NCI-H1694 treated with DMSO at 0.1 percent for 48 hours (cell line): ENCODE results near the gene SCYGR5.
"Not testable (repeated sequence)": the region's sequence is repeated elsewhere in the genome, so short reads cannot be mapped to it uniquely, and the experiment has no call there.

Source experiments
- DNase-seq: peaks from one replicate; lab custom pipeline; 2025; lab: John Stamatoyannopoulos, UW

The SCYGR5 gene, protein sequence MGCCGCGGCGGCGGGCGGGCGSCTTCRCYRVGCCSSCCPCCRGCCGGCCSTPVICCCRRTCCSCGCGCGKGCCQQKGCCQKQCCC

DNA sequence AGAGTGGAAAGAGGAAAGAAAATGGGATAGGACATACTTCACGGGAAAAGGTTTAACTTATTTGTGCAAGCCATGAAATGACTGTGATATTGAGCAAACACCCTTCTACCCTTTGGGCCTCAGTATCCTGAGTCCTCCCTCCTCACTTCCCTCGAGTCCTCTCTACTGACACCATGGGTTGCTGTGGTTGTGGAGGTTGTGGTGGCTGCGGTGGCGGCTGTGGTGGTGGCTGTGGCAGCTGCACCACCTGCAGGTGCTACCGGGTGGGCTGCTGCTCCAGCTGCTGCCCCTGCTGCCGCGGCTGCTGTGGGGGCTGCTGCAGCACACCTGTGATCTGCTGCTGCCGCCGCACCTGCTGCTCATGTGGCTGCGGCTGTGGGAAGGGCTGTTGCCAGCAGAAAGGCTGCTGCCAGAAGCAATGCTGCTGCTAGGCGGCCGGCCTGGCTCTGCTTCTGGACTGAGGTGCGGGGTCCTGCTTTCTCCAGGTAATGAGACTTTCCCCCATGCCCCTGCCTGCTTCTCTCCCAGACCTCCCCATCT, at the start of gene SCYGR5:
SCYGR5 (plus strand) TSS at position 174 of the 540 bp plus-strand sequence; CDS start at position 174, 0 bp downstream.
- not testable (repeated sequence) for DNase-seq

DNA sequence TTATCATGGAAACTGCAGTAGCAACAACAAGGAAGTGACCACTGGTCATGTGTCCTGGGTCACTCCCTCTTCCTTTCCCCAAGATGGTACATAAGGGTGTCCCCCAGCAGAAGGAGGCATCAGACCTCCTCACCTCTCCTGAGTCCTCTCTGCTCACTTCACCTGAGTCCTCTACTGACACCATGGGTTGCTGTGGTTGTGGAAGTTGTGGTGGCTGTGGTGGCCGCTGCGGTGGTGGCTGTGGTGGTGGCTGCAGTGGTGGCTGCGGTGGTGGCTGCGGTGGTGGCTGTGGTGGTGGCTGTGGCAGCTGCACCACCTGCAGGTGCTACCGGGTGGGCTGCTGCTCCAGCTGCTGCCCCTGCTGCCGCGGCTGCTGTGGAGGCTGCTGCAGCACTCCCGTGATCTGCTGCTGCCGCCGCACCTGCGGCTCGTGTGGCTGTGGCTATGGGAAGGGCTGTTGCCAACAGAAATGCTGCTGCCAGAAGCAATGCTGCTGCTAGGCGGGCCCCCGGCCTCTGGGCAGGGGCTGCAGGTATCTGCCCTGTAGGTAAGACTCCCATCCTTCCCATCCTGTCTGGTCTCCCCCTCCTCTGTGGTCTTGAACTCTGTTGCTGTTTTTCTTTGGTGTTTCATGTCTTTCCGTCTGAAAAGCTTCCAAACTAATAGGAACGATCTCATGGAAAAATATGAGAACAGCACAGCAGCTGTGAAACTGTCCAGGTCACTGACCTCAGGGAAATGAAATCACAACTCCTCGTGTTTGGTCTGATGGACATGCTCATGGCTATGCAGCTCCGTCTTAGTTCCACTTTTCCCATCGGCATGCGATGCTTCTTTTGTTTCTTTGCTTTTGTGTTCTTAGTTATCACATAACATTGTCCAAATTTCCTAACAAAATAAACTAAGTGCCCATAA, 49.0 kb upstream of the SCYGR5 start, which contains the start of gene SCYGR4:
SCYGR4 (plus strand) TSS at position 183 of the 915 bp plus-strand sequence; CDS start at position 183, 0 bp downstream.
- DNase-seq = no peak

DNA sequence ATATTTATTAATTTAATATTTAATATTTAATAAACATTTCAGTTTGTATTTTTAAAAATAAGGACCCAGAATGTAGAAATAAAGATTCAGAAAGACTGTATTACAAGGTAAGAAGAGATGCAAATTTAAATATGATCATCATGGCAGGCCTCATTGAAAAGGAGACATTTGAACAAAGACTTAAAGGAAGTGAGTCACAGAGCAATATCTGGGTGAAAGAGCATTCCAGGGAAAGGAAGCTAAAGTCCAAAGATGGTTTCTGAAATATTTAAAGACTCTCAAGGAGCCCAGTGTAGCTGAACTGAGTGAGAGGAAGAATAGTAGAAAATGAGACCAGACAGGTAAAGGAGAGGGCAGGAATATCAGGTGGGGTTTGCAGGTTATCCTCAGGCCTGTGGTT, 43.4 kb upstream of the SCYGR5 start:
- no peak for DNase-seq

DNA sequence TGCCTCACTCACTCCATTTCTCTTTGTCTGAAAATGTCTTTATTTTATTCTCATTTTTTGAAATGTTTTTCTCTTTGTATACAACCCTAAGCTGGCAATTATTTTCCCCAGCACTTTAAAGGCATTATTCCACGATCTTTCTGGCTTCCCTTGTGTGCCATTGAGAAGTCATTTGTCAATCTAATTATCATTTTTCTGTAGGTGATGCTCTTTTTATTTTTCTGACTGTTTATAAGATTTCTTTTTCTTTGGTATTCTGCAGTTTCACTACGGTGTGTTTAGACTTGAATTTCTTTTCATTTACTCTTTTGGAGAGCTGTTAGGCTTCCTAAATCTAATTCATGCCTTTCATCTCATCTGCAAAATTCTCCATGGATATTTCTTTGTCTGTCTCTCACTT, 41.2 kb upstream of the SCYGR5 start:
- DNase-seq = no peak

DNA sequence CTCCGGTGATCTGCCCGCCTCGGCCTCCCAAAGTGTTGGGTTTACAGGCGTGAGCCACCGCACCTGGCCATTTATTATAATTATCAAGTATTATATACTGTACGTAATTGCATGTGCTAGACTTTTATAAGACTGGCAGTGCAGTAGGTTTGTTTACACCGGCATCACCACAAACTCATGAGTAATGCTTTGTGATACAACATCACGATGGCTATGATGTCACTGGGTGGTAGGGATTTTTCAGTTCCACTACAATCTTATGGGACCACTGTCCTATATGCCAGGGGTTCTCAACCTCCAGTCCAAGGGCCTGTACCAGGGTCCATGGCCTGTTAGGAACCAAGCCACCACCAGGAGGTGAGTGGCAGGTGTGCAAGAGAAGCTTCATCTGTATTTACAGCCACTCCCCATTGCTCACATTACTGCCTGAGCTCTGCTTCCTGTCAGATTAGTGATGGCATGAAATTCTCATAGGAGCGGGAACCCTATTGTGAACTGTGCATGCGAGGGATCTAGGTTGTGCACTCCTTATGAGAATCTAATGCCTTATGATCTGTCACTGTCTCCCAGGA, 39.9 kb upstream of the SCYGR5 start:
- no peak for DNase-seq

DNA sequence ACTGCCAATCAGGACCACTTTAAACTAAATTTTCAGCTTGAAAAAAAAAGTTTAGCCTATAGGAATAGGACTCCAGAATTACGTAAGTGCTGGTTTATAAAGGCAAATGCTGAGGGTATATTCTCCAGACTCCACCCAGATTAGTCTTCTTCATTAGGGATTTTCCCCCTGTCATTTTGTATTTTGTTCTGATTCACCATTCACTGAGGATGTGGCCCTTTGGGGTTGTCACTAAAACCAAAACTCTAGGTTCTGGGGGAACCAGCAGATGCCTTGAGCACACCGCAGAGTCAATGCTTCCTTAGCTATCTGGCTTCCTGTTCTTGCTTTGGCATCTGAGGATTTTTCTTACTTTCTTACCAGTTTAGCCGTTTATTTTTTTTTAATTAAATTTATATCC, 38.8 kb upstream of the SCYGR5 start:
- no peak for DNase-seq

DNA sequence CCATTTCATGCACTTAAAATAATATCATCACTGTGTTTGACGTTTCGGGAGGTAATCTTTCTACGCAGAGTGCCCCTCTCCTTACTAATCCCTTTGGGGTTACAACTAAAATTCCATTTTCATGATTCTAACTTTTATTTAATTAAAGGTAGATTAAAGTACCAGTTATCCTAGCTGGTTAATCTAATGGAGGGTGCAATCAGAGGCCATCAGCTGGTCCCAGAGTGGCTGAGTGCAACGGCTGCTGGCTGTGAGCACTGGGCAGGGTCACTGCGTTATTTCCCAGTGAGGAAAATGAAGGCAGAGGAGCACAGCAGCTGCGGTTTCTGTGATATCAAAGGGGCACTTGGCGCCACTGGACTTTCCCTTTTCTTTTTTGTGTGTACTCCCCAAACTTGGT, 37.2 kb upstream of the SCYGR5 start:
- DNase-seq = no peak

DNA sequence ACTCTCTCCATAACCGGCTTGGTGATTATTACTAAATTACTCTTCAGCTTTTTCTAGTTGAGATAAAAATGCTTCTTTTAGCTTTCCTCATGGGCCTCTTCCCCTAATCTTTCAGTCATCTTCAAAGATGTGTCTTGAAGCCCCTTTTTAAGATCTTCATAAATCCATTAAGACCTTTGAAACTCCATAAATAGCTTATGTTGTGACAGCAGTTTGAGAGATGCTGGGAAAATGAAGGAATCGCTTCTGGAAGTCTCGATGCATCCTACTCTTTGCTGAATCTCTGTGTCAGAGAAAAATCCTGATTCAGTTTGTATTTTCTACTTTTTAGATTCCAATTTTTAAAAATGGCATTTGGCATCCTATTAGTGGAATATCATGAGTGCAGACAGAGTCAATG, 36.3 kb upstream of the SCYGR5 start:
- no peak for DNase-seq

DNA sequence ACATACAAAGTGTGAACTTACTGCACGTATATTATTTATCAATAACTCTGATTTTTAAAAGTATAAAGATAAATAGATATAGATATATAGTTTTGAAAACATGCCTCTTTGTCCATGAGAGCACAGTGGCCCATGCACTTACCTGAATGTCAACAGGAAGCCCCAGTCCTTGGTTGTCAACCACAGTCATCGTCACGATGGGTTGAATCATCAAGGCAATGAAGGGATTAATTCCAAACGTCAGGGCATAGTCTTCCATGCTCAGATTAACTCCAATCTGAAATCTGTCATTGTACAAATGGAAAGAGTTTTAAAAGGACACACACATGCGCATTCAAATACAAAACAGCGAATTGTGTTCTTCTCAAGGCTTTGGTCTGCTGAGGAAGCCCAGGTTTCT, 33.8 kb upstream of the SCYGR5 start:
- DNase-seq = no peak

DNA sequence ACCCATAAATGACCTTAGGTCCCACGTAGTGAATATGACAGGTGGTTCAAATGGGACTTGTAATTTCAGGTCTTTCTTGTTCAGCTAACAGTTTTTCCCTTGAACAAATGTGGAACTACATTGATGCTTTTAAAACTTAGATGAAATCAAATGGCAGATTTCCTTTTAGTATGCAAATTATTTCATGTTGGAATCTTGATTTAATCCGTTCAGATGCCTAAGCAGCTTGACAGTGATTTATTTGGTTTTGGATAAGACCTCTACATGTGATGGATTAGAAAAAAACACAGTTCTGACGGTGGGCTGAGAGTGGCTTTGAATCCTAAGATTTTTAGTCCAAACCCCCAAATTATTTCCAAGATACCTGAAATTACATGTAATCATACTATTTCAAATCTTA, 32.4 kb upstream of the SCYGR5 start:
- DNase-seq = no peak

DNA sequence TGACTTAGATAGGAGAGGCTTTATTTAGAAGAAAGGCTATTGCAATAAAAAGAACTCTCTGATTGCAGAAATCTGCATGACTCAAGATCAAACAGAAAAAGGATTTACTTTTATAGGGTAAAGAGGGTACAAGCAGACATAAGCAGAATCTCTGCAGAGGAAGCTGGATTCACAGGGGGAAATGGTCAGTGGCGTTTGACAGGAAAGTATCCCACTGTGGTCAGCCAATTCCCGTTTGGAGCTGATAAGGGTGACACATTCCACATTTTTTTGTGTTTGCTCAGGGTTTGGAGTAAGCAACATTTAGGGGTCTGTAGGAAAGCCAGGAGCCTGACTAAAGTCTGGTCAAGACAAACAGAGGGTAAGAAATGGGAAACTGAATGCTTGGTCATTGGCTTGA, 23.9 kb upstream of the SCYGR5 start:
- DNase-seq = no peak

DNA sequence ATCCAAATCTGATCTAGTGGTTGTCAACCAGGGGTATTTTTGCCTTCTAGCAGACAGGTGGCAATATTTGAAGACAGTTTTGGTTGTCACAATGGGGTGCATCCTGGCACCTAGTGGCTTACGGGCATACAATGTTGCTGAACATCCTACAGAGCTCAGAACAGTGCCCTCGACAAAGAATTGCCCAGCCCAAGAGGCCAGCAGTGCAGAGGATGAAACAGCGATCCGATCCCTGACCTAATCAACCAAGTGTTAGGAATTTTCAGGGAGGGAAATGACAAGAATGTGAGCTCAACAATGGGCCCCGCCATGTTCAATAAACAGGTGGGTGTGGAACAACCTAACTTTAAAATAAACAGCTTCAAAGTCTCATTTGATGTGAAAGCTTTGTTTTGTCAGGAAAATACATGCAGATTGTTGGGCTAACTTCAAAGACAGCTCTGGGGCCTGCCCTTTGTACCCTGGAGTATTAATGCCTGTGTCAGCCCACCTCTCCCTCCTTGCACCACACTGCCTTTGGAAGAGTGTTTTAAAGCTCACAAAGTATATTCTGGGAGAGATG, 22.5 kb upstream of the SCYGR5 start:
- no peak for DNase-seq

DNA sequence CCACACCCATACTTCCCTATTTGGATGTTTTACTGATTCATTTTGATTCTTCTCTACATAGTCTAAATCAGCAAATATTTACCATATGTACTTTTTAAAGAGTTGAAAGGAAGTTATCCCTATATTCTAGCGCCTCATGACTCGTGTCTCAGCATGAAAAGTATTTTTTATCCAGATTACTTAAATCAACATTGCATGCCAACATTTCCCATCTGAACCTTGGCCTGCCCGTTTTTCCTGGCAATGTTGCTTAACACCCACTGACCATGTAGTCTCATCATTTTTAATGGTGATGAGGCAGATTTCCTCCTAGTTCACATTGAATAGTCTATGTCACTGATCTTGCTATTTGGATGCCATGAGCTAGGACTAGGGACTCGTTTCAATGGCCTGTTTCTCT, 13.2 kb upstream of the SCYGR5 start:
- no peak for DNase-seq

DNA sequence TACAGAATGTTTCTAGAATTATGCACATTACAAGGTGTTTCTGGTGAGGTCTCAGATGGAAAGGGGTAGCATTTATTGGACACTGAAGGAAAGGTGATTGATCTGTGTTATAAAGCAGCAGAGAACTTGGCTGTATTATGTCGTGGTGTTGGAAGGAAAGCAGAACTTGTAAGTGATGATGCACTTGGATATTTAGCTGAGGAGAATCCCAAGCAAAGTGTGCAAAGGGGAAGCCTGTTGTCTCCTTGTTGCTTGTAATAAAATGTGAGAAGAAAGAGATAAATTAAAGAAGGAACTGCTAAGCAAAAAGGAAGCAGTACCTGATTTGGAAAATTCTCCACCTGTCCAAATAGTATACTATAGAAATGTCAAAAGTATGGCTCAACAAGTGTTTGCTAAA, 12.2 kb upstream of the SCYGR5 start:
- DNase-seq = no peak

DNA sequence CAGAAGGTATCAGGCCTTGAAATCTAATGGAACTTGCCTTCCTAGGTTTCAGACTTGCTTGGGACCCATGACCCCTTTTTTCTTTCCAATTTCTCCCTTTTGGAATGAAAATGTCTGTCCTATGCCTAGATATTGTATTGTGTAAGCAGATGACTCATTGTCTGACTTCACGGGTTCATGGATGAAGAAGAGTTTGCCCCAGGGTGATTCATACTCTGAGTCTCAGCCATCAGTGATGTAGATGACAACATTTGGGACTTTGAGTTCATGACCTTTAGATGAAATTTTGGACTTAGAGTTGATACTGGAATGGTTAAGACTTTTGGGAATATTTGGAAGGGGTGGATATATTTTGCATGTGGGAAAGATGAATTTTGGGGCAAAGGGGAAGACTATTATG, 11.2 kb upstream of the SCYGR5 start:
- DNase-seq = no peak

DNA sequence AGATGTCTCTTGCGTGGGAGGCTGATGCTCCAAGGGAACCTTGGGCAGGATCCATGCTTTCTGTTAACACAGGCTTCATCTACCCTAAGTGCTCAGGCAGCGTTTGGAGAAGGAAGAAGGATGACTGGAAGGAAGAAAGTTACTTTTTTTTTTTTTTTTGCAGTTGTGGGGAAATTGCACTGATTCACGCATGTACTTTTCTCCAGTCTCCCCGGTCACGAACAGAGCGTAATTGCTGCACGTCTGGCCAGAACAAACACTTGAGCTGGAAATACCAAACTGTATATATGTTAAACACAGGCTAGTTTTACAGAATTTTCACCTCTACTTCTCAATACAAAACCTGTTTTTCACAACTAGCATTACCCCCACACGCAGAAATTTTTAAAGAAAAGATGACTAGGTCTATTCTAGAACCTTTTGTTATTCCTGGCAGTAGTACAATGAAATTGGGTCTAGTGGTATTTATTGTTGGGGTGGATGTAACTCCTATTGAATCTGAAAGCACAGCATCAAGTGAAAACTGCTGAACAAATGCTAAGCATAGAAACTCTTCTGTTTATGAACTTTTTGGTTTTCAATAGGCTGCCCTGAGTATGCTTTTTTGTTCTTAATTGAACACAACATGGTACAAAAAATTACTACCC, 9.3 kb upstream of the SCYGR5 start:
- DNase-seq = no peak

DNA sequence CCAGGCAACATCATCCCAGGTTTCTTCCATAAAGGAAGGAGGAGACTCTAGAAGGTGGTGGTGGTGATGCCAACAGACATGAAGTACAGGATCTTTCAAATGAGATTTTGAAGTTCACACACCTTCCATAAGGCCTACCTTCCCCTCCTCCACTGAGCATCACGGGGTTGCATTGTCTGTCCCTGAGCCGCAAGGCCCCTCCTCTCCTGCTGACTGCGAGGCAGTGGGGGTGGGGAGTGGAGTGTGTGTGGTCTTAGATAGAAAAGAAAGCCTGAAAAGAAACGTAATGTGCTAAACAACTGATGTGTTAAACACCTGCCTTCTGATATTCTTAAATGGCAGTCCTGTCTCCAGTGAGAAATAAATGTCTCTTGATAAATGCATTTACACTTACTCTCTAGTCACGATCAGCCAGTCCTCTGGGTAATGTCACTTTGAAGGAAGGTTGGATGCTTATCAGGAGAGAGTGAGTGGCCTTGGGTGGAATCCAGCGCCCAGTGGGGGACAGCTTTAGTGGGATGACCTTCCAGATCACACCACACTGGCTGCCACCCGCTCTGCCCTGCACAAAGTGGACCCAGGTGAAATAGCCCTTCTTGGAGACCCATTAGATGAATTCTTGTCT, 5.5 kb upstream of the SCYGR5 start:
- no peak for DNase-seq

DNA sequence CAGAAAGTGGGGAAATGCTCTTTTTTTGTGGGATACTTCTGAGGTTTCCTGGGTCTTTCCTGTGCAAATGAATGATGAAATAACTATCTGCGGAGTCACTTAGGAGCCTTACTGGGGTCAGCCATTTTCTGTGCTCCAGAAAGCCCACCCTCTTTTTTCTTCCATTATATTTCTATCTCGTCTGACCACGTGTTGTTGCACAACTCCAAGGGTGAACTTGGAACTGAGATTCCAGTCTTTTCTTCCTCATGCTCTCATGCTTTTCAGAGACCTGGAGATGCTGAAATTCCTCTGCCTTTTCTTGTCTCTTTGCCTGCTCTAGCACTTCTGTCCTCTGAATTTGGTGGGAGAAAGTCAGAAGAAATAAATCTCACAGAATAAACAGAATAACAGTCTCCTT, 4.8 kb upstream of the SCYGR5 start:
- no peak for DNase-seq

DNA sequence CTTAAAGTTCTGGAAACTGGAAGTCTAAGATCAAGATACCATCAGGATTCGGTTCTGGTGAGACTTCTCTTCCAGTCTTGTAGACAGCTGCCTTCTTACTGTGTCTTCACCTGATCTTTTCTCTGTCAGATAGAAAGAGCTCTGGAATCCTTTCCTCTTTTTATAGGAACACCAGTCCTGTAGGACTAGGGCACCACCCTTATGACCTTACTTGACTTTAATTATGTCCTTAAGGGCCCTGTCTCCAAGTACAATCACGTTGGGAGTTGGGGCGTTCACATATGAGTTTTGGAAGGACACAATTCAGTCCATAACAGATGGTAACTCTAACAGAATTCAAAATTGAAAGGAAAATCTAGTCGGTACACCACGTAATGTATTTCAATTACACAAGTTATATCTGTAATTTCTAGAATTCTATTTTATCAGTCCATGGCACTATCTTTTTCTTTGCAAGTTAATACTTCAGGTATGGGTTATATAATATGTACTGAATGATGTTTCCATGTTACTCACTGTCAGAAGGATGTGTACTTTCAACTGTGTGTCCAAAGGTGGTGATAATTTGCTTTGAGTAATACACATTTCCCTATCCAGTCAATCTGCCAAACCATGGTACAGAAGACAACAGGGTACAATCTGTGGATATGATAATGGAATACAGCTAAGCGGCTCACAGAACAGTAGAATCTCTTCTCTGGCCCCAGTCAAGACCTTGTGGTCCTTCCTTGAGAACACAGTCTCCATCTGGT, 1.2 kb upstream of the SCYGR5 start:
- DNase-seq = no peak

DNA sequence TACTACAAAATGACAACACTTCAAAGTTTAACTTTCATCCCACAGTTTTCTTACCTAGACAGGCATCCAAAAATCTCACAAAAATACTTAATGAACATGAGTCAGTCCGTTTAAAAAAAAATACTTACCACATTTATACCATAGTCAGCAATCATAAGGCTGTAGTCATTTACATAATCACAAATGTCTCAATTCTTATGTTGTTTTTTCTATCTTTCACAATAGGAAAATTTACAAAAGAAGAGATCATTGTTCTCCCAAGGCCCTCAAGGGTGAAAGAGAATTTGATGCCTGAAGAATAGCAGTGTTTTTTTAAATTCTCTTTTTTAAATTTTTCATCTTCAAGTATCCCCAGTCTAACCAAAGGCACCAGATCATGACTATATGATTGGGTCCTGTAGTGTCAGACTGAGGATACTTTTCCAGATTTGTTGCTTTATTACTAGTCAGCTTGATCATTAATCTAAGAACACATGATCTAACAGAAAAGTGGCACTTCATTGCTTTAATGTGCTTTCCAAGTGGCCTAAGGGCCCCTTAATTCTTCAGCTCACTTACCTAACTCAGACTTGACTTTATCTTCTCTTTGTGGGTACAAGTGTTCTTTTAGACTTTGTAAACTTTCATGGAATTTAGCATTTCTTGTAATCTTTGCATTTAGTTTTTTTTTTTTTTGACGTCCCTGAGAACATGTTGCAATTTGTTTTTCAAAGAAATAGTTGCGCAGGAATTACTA, 4.7 kb downstream of the SCYGR5 start:
- no peak for DNase-seq
